ENCODE results near the gene MVB12B. TPM values are rescaled to one million over a fixed set of nuclear protein-coding genes. Genes with fewer than 3 reads are reported as not detected.

MVB12B gene
- total RNA-seq, 1 experiment from 2014 or later: 9.4 TPM

GRCh38 chr9:126366366-126367011 is 39.9 kb downstream of the MVB12B start:
- intact Hi-C loops (cut with micrococcal nuclease; ENCODE audit: unreplicated experiment): no loop called here
- Histone ChIP-seq H3K27ac (ENCODE audit: low read length) (peak overlapping the region; percentile 65; the same call in 1 of the 2 replicates), H3K4me1 (ENCODE audit: control insufficient read depth, insufficient read depth, low read length) (peaks cover 4% of the 10 kb centered on the region), H3K27me3 (ENCODE audit: control insufficient read depth, insufficient read depth, low read length) (no peaks in the 10 kb centered on the region), H3K4me3 (ENCODE audit: low read depth in 2 of 2, low read length in 2 of 2) (no peak overlapping the region), H3K9me3 (ENCODE audit: control insufficient read depth, insufficient read depth, low read depth, low read length) (peaks cover 11% of the 10 kb centered on the region; the same call in 1 of the 2 replicates), H3K36me3 (ENCODE audit: control insufficient read depth, insufficient read depth, low read length) (no peaks in the 10 kb centered on the region)
- no TSS peak for BruUV-seq (replicated peaks)
- CTCF ChIA-PET: no interaction called here
- POLR2A ChIA-PET: interaction anchor here (0.7 kb wide), 1 partner anchor 9 kb away, joined by 11 read pairs; no protein-coding TSS in a partner anchor
- TF ChIP-seq CTCF (IDR thresholded peaks at IDR 0.05) (no peak), SIN3A (IDR thresholded peaks at IDR 0.05; ENCODE audit: borderline replicate concordance, insufficient read depth, low read depth, low read length) (no peak), REST (IDR thresholded peaks at IDR 0.05; ENCODE audit: insufficient read depth in 1 of 2, low read depth in 2 of 2, low read length in 1 of 2) (no peak), POLR2AphosphoS5 (IDR thresholded peaks at IDR 0.05; ENCODE audit: low read depth, low read length) (no peak), TCF7L2 (IDR thresholded peaks at IDR 0.05; ENCODE audit: low read depth, low read length) (no peak)
- in situ Hi-C loops (cut with HindIII; ENCODE audit: low pct_unique_long_range_greater_than_20kb, low sequenced_read_pairs): no loop called here
- ATAC-seq (no peak), DNase-seq (ENCODE audit: low read depth, low spot score) (no peak)

- Histone ChIP-seq H3K36me3 (ENCODE audit: control insufficient read depth, insufficient read depth, low read length) (no peaks in the 10 kb centered on the region), H3K27ac (ENCODE audit: low read length) (peak overlapping the region; percentile 6; the same call in 1 of the 2 replicates), H3K9me3 (ENCODE audit: control insufficient read depth, insufficient read depth, low read depth, low read length) (peaks cover 6% of the 10 kb centered on the region; the same call in 1 of the 2 replicates), H3K4me3 (ENCODE audit: low read depth in 2 of 2, low read length in 2 of 2) (no peak overlapping the region), H3K4me1 (ENCODE audit: control insufficient read depth, insufficient read depth, low read length) (peaks cover 9% of the 10 kb centered on the region), H3K27me3 (ENCODE audit: control insufficient read depth, insufficient read depth, low read length) (no peaks in the 10 kb centered on the region)
- ATAC-seq (no peak), DNase-seq (ENCODE audit: low read depth, low spot score) (no peak)
- in situ Hi-C loops (cut with HindIII; ENCODE audit: low pct_unique_long_range_greater_than_20kb, low sequenced_read_pairs) (no loop called here), intact Hi-C loops (cut with micrococcal nuclease; ENCODE audit: unreplicated experiment) (no loop called here)
- CTCF ChIA-PET: no interaction called here
- TF ChIP-seq TCF7L2 (IDR thresholded peaks at IDR 0.05; ENCODE audit: low read depth, low read length) (no peak), REST (IDR thresholded peaks at IDR 0.05; ENCODE audit: insufficient read depth in 1 of 2, low read depth in 2 of 2, low read length in 1 of 2) (no peak), SIN3A (IDR thresholded peaks at IDR 0.05; ENCODE audit: borderline replicate concordance, insufficient read depth, low read depth, low read length) (no peak), CTCF (IDR thresholded peaks at IDR 0.05) (no peak), POLR2AphosphoS5 (IDR thresholded peaks at IDR 0.05; ENCODE audit: low read depth, low read length) (no peak)
- POLR2A ChIA-PET: no interaction called here
- BruUV-seq (replicated peaks): no TSS peak
Observed at GRCh38 chr9:126367139-126367538, 40.5 kb downstream of the MVB12B start.
